Endothelial cell of umbilical vein (primary cell): Measurements from ENCODE around the gene HMCES. TPM values are rescaled to one million over a fixed set of nuclear protein-coding genes. Genes with fewer than 3 reads are reported as not detected.

Source experiments
- BruUV-seq: library from RNA; stranded (reverse); fragments of 400-500 nt; replicated peaks from 2 replicates; lab custom pipeline; 2021; lab: Mats Ljungman, UMichigan
- CTCF ChIA-PET: fragments of 300-600, 350-600 bp; sonication (Branson Sonifier 250); formaldehyde crosslinking; loops from one replicate; lab custom pipeline; 2021; ENCODE audit warnings: antibody characterized with exemption, inconsistent platforms; lab: Charles Lee
- POLR2A ChIA-PET: fragments of 300-600, 350-600 bp; sonication (Branson Sonifier 250); formaldehyde crosslinking; loops from one replicate; lab custom pipeline; 2021; ENCODE audit warnings: antibody characterized with exemption, inconsistent platforms; lab: Charles Lee
- DNase-seq: peaks from one replicate; pipeline ENCODE4 v3.0.0-alpha.2; 2011; ENCODE audit warnings: low read depth, low spot score
- FAIRE-seq: peaks from 2 replicates; lab custom pipeline; 2011; peaks lifted over from hg19 to GRCh38; lab: Jason Lieb, UNC
- H2AFZ ChIP-seq: 2 replicates; pipeline ENCODE4 v1.6.0; 2012; ENCODE audit warnings: low read depth, low read length, control low read depth, inconsistent platforms
- H3K27ac ChIP-seq: 2 replicates; pipeline ENCODE4 v1.5.1; 2011; ENCODE audit warnings: low read depth, mild to moderate bottlenecking, control low read depth, low read length, moderate library complexity; ENCODE audit not compliant: insufficient read depth
- H3K27me3 ChIP-seq, 2 experiments: 2 replicates each; pipeline versions ENCODE4 v1.6.0 to v1.6.1; 2011; ENCODE audit warnings: low read length in 2 of 2, mixed read lengths in 1 of 2; ENCODE audit not compliant: control insufficient read depth in 2 of 2, insufficient read depth in 2 of 2
- H3K36me3 ChIP-seq, 2 experiments: 2 replicates in 1 of 2; 3 replicates in 1 of 2; pipeline ENCODE4 v1.5.1; 2011; ENCODE audit warnings: low read length in 2 of 2, mild to moderate bottlenecking in 1 of 2, moderate library complexity in 1 of 2; ENCODE audit not compliant: control insufficient read depth in 2 of 2, insufficient read depth in 2 of 2; ENCODE audit errors: extremely low read depth in 1 of 2
- H3K4me1 ChIP-seq: 3 replicates; pipeline ENCODE4 v1.5.1; 2011; ENCODE audit warnings: mild to moderate bottlenecking, low read length; ENCODE audit not compliant: control insufficient read depth, insufficient read depth; ENCODE audit errors: extremely low read depth
- H3K4me2 ChIP-seq: 2 replicates; pipeline ENCODE4 v1.6.1; 2011; ENCODE audit warnings: low read length, control low read depth, mixed read lengths; ENCODE audit not compliant: insufficient read depth
- H3K4me3 ChIP-seq, 3 experiments: fragments of 200-600 bp in 1 of 3; sonication (generic), shearing (Covaris generic) in 1 of 3; replicated peaks in 1 of 3; 2 replicates each; pipeline ENCODE4 v1.5.1; 2011 to 2016; ENCODE audit warnings: control low read depth in 3 of 3, low read length in 3 of 3, mild to moderate bottlenecking in 2 of 3, inconsistent platforms in 1 of 3, low read depth in 1 of 3, moderate library complexity in 1 of 3; ENCODE audit not compliant: insufficient read depth in 1 of 3
- H3K79me2 ChIP-seq: 2 replicates; pipeline ENCODE4 v1.6.0; 2012; ENCODE audit warnings: low read length, inconsistent platforms; ENCODE audit not compliant: control insufficient read depth, insufficient read depth
- H3K9ac ChIP-seq: replicated peaks from 2 replicates; pipeline ENCODE3; 2011; ENCODE audit warnings: low read length, control low read depth; ENCODE audit not compliant: insufficient read depth; ENCODE audit errors: extremely low read depth
- H3K9me1 ChIP-seq: replicated peaks from 3 replicates; pipeline ENCODE4 v1.6.0; 2011; ENCODE audit warnings: mild to moderate bottlenecking, low read length; ENCODE audit not compliant: control insufficient read depth, insufficient read depth; ENCODE audit errors: extremely low read depth
- H3K9me3 ChIP-seq: replicated peaks from 2 replicates; pipeline ENCODE4 v1.5.1; 2012; ENCODE audit warnings: low read length, inconsistent platforms; ENCODE audit not compliant: control insufficient read depth, insufficient read depth
- H4K20me1 ChIP-seq: replicated peaks from 2 replicates; pipeline ENCODE3; 2011; ENCODE audit warnings: mild to moderate bottlenecking, low read length; ENCODE audit not compliant: control insufficient read depth, insufficient read depth; ENCODE audit errors: extremely low read depth
- EZH2 ChIP-seq: IDR thresholded peaks from 2 replicates; pipeline ENCODE4 v1.6.1; 2012; ENCODE audit warnings: borderline replicate concordance, low read depth, mild to moderate bottlenecking, moderate library complexity, low read length, inconsistent platforms; ENCODE audit not compliant: severe bottlenecking
- FOS ChIP-seq: IDR thresholded peaks from 2 replicates; pipeline ENCODE4 v1.6.1; 2011; ENCODE audit warnings: mild to moderate bottlenecking, low read length, moderate library complexity, borderline replicate concordance; ENCODE audit not compliant: insufficient read depth
- GATA2 ChIP-seq: IDR thresholded peaks from 2 replicates; pipeline ENCODE4 v1.7.0; 2011; ENCODE audit warnings: low read depth, mild to moderate bottlenecking, moderate library complexity, mixed read lengths, low read length; ENCODE audit not compliant: insufficient read length, insufficient read depth
- JUN ChIP-seq: IDR thresholded peaks from 2 replicates; pipeline ENCODE4 v1.6.1; 2011; ENCODE audit warnings: borderline replicate concordance, low read depth; ENCODE audit not compliant: insufficient read length, insufficient read depth
- MAX ChIP-seq: IDR thresholded peaks from 2 replicates; pipeline ENCODE4 v1.6.1; 2011; ENCODE audit not compliant: insufficient read depth, insufficient read length
- MYC ChIP-seq: IDR thresholded peaks from one replicate; pipeline ENCODE4 v1.6.1; 2011; ENCODE audit warnings: mild to moderate bottlenecking, low read depth, low read length
- POLR2A ChIP-seq: IDR thresholded peaks from 2 replicates; pipeline ENCODE4 v1.6.1; 2012; ENCODE audit warnings: low read depth, mild to moderate bottlenecking, control low read depth, low read length
- POLR2AphosphoS5 ChIP-seq: IDR thresholded peaks from 2 replicates; pipeline ENCODE4 v1.6.1; 2012; ENCODE audit warnings: low read depth, mild to moderate bottlenecking, control low read depth, low read length, moderate library complexity; ENCODE audit not compliant: insufficient read depth
- dilution Hi-C: fragments of 300-500 bp; cut with MboI; formaldehyde crosslinking; loops from one replicate; pipeline ENCODE4 v1.15.0; 2019; ENCODE audit warnings: low sequenced_read_pairs; ENCODE audit not compliant: extremely low pct_ligation_motif_present
- intact Hi-C: fragments of 100-400 bp; cut with micrococcal nuclease; formaldehyde crosslinking; loops from one replicate; pipeline ENCODE4 v1.10.0; 2022
- polyA plus RNA-seq, 4 experiments: library from polyadenylated mRNA; depleted of rRNA in 3 of 4; stranded (reverse) in 3 of 4; unstranded in 1 of 4; fragments of >200 nt; gene quantifications; 2 replicates each; pipeline versions ENCODE4 v1.2.1 to v1.2.3, GENCODE V29; 2011 to 2012; ENCODE audit warnings: missing spikeins in 1 of 4
- total RNA-seq: library from RNA; stranded (reverse); gene quantifications from 2 replicates; pipeline ENCODE4 v1.2.3, GENCODE V29; 2021
- TF ChIP-seq, protein P1 (sequence below), 2 donors: IDR thresholded peaks; 1 replicate in 1 of 2; 2 replicates in 1 of 2; pipeline ENCODE4 v1.5.1; 2011; ENCODE audit warnings: low read length in 2 of 2, mild to moderate bottlenecking in 2 of 2, moderate library complexity in 2 of 2, control low read depth in 1 of 2, inconsistent platforms in 1 of 2, low read depth in 1 of 2; ENCODE audit not compliant: insufficient read depth in 1 of 2; ENCODE audit errors: extremely low read depth in 1 of 2

Gene HMCES
- total and polyA plus RNA-seq, 2 donors (not counting 3 experiments of a cell fraction or from before 2014, with no cell fraction given) = 30.6 to 40.8 TPM

GRCh38 chr3:129276385-129276784, 2.3 kb upstream of the HMCES start:
- POLR2A ChIA-PET = no interaction called here
- no peak for DNase-seq
- H3K36me3 ChIP-seq = peaks cover 32 to 34% of the 10 kb centered on the region in 2 experiments
- H3K9me3 ChIP-seq = no peaks in the 10 kb centered on the region
- no peak overlapping the region for H3K27ac ChIP-seq
- no peaks in the 10 kb centered on the region for H3K27me3 ChIP-seq
- H3K4me1 ChIP-seq = peaks cover 17% of the 10 kb centered on the region
- H2AFZ ChIP-seq = no peak overlapping the region
- FAIRE-seq = no peak
- peaks cover 9% of the 10 kb centered on the region for H3K79me2 ChIP-seq
- no peaks in the 10 kb centered on the region for H4K20me1 ChIP-seq
- H3K4me3 ChIP-seq = no peak overlapping the region
- intact Hi-C loops = no loop called here
- H3K4me2 ChIP-seq = no peak overlapping the region
- dilution Hi-C loops = no loop called here
- no peak for TF ChIP-seq EZH2
- no peak for TF ChIP-seq POLR2AphosphoS5
- TF ChIP-seq MYC = no peak
- TF ChIP-seq FOS = no peak
- no peak for TF ChIP-seq POLR2A
- TF ChIP-seq JUN = no peak
- no peak for TF ChIP-seq GATA2
- TF ChIP-seq MAX = no peak
- TF ChIP-seq, protein P1, sequence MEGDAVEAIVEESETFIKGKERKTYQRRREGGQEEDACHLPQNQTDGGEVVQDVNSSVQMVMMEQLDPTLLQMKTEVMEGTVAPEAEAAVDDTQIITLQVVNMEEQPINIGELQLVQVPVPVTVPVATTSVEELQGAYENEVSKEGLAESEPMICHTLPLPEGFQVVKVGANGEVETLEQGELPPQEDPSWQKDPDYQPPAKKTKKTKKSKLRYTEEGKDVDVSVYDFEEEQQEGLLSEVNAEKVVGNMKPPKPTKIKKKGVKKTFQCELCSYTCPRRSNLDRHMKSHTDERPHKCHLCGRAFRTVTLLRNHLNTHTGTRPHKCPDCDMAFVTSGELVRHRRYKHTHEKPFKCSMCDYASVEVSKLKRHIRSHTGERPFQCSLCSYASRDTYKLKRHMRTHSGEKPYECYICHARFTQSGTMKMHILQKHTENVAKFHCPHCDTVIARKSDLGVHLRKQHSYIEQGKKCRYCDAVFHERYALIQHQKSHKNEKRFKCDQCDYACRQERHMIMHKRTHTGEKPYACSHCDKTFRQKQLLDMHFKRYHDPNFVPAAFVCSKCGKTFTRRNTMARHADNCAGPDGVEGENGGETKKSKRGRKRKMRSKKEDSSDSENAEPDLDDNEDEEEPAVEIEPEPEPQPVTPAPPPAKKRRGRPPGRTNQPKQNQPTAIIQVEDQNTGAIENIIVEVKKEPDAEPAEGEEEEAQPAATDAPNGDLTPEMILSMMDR (IDR thresholded peaks at IDR 0.05; ENCODE audit: extremely low read depth in 1 of 2, insufficient read depth in 1 of 2, low read depth in 1 of 2, low read length in 2 of 2) = no peak
- no peak overlapping the region for H3K9ac ChIP-seq
- no peaks in the 10 kb centered on the region for H3K9me1 ChIP-seq
- CTCF ChIA-PET = interaction anchor here (1.2 kb wide), 1 partner anchor 40 kb away, joined by 3 read pairs; a partner anchor contains a TSS
- no TSS peak for BruUV-seq
